ENCODE measurements around the gene SMAP1. TPM values are rescaled to one million over a fixed set of nuclear protein-coding genes. Genes with fewer than 3 reads are reported as not detected.

SMAP1 gene
- total and polyA plus RNA-seq, 11 donors, result 10.9 to 35.1 (median 29.9) TPM

GRCh38 chr6:70724524-70724923 lies 56.8 kb downstream of the SMAP1 start:
- 69 to 78% (median 75%) methylated on average over 2 of the region's 2 CpGs for WGBS, 4 donors
- Histone ChIP-seq H3K9me3 (no peaks in the 10 kb centered on the region), H3K27me3 (no peaks in the 10 kb centered on the region), H3K4me1 (peaks cover 0 to 16% (median under 1%) of the 10 kb centered on the region in 12 donors), H3K27ac (no peak overlapping the region), H3K4me3 (no peak overlapping the region), H3K36me3 (no peaks in the 10 kb centered on the region)
- intact Hi-C loops (cut with DNase I), result no loop called here
- DNase-seq, result no peak
- TF ChIP-seq CTCF (IDR thresholded peaks at IDR 0.05), result no peak
- TF ChIP-seq POLR2A (IDR thresholded peaks at IDR 0.05), result no peak
- no peak for ATAC-seq

- Histone ChIP-seq H3K36me3 (no peaks in the 10 kb centered on the region), H3K27ac (no peak overlapping the region), H3K4me1 (peaks cover 0 to 30% (median 3%) of the 10 kb centered on the region in 12 donors), H3K9me3 (no peaks in the 10 kb centered on the region), H3K27me3 (no peaks in the 10 kb centered on the region), H3K4me3 (no peak overlapping the region)
- TF ChIP-seq POLR2A (IDR thresholded peaks at IDR 0.05) (no peak), CTCF (IDR thresholded peaks at IDR 0.05) (no peak)
- ATAC-seq, result no peak
- intact Hi-C loops (cut with DNase I), result no loop called here
- WGBS, 4 donors, result 76 to 80% (median 77%) methylated on average over 3 of the region's 3 CpGs
- DNase-seq, result no peak
These were observed 58.2 kb downstream of the SMAP1 start for GRCh38 chr6:70725817-70726415.

GRCh38 chr6:70734381-70734780 lies 66.7 kb downstream of the SMAP1 start:
- ATAC-seq (no peak), DNase-seq (no peak)
- Histone ChIP-seq H3K36me3 (peaks cover 0 to 22% (median 11%) of the 10 kb centered on the region in 9 donors), H3K4me3 (no peak overlapping the region), H3K9me3 (no peaks in the 10 kb centered on the region), H3K4me1 (peaks cover 0 to 28% (median 0%) of the 10 kb centered on the region in 12 donors), H3K27ac (no peak overlapping the region), H3K27me3 (no peaks in the 10 kb centered on the region)
- no peak for TF ChIP-seq POLR2A (IDR thresholded peaks at IDR 0.05)
- TF ChIP-seq CTCF (IDR thresholded peaks at IDR 0.05), result no peak
- intact Hi-C loops (cut with DNase I), result no loop called here
- 95 to 97% (median 96%) methylated on average over 9 to 10 of the region's 10 CpGs for WGBS, 4 donors

GRCh38 chr6:70734979-70735378 lies 67.3 kb downstream of the SMAP1 start:
- H3K27ac ChIP-seq, result no peak overlapping the region
- WGBS, 4 donors, result 59 to 78% (median 65%) methylated on average over 1 of the region's 1 CpG
- H3K9me3 ChIP-seq, result no peaks in the 10 kb centered on the region
- H3K36me3 ChIP-seq, result peaks cover 0 to 22% (median 11%) of the 10 kb centered on the region in 9 donors
- DNase-seq (no peak), ATAC-seq (no peak)
- H3K4me1 ChIP-seq, result peaks cover 0 to 22% (median 0%) of the 10 kb centered on the region in 12 donors
- intact Hi-C loops (cut with DNase I), result no loop called here
- no peak for TF ChIP-seq CTCF (IDR thresholded peaks at IDR 0.05)
- TF ChIP-seq POLR2A (IDR thresholded peaks at IDR 0.05), result no peak
- no peak overlapping the region for H3K4me3 ChIP-seq
- H3K27me3 ChIP-seq, result no peaks in the 10 kb centered on the region

Data from heart left ventricle (tissue), 16 donors.